ENCODE measurements around the gene DSG4.

The DSG4 gene

DNA sequence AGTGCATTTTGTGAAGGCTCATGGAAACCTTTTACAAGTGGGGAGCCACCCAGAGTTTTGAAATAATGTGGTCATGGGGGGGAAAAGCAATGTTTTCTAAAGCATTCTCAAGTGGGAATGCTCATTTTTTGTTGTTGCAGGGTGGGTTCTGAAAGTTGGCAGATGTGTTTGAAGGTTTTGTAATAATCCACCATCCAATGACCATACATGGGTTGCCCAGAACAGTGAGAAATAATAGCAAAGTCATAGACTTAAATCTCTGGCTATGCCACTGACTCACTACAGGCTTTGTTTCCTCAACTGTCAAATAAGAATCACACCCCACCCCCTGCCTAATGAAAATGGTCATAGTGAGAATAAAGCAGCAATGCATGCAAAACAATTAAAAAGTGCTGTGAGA lies 73.8 kb downstream of the DSG4 start:
- TF ChIP-seq, protein P1, sequence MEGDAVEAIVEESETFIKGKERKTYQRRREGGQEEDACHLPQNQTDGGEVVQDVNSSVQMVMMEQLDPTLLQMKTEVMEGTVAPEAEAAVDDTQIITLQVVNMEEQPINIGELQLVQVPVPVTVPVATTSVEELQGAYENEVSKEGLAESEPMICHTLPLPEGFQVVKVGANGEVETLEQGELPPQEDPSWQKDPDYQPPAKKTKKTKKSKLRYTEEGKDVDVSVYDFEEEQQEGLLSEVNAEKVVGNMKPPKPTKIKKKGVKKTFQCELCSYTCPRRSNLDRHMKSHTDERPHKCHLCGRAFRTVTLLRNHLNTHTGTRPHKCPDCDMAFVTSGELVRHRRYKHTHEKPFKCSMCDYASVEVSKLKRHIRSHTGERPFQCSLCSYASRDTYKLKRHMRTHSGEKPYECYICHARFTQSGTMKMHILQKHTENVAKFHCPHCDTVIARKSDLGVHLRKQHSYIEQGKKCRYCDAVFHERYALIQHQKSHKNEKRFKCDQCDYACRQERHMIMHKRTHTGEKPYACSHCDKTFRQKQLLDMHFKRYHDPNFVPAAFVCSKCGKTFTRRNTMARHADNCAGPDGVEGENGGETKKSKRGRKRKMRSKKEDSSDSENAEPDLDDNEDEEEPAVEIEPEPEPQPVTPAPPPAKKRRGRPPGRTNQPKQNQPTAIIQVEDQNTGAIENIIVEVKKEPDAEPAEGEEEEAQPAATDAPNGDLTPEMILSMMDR (IDR thresholded peaks at IDR 0.05; ENCODE audit: low read depth, low read length, missing control alignments): no peak
- no peak for DNase-seq (ENCODE audit: low read depth)
- H3K4me3 ChIP-seq (ENCODE audit: low read depth, low read length): no peak overlapping the region
- in situ Hi-C loops (cut with HindIII; ENCODE audit: low sequenced_read_pairs): no loop called here

DNA sequence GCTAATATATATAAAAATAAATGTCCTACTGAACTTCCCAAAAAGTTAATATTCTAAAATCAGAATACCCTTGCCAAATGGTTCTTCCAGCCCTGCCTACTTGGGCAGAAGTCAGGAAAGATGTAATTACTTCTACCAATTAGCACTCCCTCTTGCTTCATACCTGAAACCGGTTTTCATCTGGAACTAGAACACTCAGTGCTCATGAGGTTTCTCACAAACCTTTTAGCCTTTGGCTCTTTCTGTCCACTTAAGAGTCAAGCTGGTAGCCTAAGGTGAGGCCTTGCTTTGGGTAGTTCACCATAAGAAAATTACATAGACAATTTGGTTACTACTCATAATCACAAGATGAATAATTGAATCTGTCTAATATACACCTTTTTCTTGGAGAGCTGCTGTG lies 75.0 kb downstream of the DSG4 start:
- TF ChIP-seq, protein P1 (IDR thresholded peaks at IDR 0.05; ENCODE audit: low read depth, low read length, missing control alignments): no peak
- DNase-seq (ENCODE audit: low read depth): no peak
- in situ Hi-C loops (cut with HindIII; ENCODE audit: low sequenced_read_pairs): no loop called here
- H3K4me3 ChIP-seq (ENCODE audit: low read depth, low read length): no peak overlapping the region

DNA sequence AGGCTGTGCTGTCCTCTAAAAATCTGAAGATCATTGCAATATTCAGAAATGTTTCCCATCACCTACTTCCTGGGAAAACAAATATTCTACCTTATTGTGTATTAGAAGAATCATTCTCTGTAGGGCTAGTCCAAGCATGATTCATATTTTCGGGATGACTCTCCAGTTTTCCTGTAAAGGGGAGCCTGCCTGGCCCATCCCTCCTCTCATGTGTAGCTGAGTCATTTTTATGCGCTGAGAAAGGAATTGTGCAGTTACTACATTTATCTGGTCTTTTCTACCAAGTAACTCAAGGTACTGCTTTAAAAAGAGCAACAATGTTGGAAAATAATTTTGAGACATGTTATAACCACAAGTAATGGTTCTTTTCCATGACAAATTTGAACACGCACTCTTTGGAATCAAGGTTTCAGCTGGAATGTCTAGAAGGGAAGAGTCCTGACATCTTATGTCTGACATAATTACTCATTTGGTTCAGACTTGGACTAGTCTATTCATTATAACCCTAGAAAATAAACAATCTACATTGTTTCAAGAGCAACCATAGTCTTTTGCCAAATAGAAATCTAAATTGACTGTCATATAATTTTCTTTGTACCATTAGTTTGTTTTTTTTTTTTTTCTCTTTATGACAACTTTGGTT lies 77.6 kb downstream of the DSG4 start:
- in situ Hi-C loops (cut with HindIII; ENCODE audit: low sequenced_read_pairs): no loop called here
- TF ChIP-seq, protein P1 (IDR thresholded peaks at IDR 0.05; ENCODE audit: low read depth, low read length, missing control alignments): no peak
- H3K4me3 ChIP-seq (ENCODE audit: low read depth, low read length): no peak overlapping the region
- peak; percentile 66 for DNase-seq (ENCODE audit: low read depth)

Measured in astrocyte of the cerebellum (primary cell).